Glutamatergic neuron (in vitro differentiated cells): ENCODE data around the gene FH. TPM values are rescaled to one million over a fixed set of nuclear protein-coding genes. Genes with fewer than 3 reads are reported as not detected.

ENCODE experiments used
- DNase-seq: peaks from one replicate; pipeline ENCODE4 v3.0.0; 2022
- H3K27ac Mint-ChIP-seq: one replicate; pipeline ENCODE4 v1.8.0; 2020; ENCODE audit warnings: mild to moderate bottlenecking, mixed read lengths, inconsistent platforms; ENCODE audit not compliant: unreplicated experiment
- H3K27me3 Mint-ChIP-seq: one replicate; pipeline ENCODE4 v1.8.0; 2020; ENCODE audit warnings: mild to moderate bottlenecking, moderate library complexity, mixed read lengths, inconsistent platforms; ENCODE audit not compliant: unreplicated experiment
- H3K36me3 Mint-ChIP-seq: one replicate; pipeline ENCODE4 v1.8.0; 2020; ENCODE audit warnings: mild to moderate bottlenecking, mixed read lengths, inconsistent platforms; ENCODE audit not compliant: unreplicated experiment
- H3K4me1 Mint-ChIP-seq: one replicate; pipeline ENCODE4 v1.8.0; 2020; ENCODE audit warnings: mild to moderate bottlenecking, low read depth, mixed read lengths, inconsistent platforms; ENCODE audit not compliant: unreplicated experiment
- H3K4me3 Mint-ChIP-seq: one replicate; pipeline ENCODE4 v1.8.0; 2020; ENCODE audit warnings: mild to moderate bottlenecking, mixed read lengths, inconsistent platforms; ENCODE audit not compliant: unreplicated experiment
- H3K9me3 Mint-ChIP-seq: one replicate; pipeline ENCODE4 v1.8.0; 2020; ENCODE audit warnings: mild to moderate bottlenecking, moderate library complexity, mixed read lengths, inconsistent platforms; ENCODE audit not compliant: unreplicated experiment
- total RNA-seq: library from RNA; stranded (reverse); fragmentation: NEBNext Ultra II Directional; extraction: Animal tissue kit (Norgen Biotek cat#: 25700); gene quantifications from one replicate; pipeline ENCODE4 v1.2.1, GENCODE V29; 2021; ENCODE audit not compliant: unreplicated experiment
- TF ChIP-seq, protein P1 (sequence below): fragments of 200-600 bp; sonication (generic); IDR thresholded peaks from one replicate; pipeline ENCODE4 v1.5.0; 2021; ENCODE audit not compliant: partially characterized antibody, unreplicated experiment

The FH gene
- total RNA-seq, 1 donor from 2014 or later: 51.0 TPM

GRCh38 chr1:241521718-241522117, 2.2 kb upstream of the FH start:
- Mint-ChIP-seq H3K9me3 (peaks cover 2% of the 10 kb centered on the region), H3K4me1 (peaks cover 10% of the 10 kb centered on the region), H3K36me3 (no peaks in the 10 kb centered on the region), H3K27me3 (no peaks in the 10 kb centered on the region), H3K4me3 (no peak overlapping the region), H3K27ac (no peak overlapping the region)
- TF ChIP-seq, protein P1, sequence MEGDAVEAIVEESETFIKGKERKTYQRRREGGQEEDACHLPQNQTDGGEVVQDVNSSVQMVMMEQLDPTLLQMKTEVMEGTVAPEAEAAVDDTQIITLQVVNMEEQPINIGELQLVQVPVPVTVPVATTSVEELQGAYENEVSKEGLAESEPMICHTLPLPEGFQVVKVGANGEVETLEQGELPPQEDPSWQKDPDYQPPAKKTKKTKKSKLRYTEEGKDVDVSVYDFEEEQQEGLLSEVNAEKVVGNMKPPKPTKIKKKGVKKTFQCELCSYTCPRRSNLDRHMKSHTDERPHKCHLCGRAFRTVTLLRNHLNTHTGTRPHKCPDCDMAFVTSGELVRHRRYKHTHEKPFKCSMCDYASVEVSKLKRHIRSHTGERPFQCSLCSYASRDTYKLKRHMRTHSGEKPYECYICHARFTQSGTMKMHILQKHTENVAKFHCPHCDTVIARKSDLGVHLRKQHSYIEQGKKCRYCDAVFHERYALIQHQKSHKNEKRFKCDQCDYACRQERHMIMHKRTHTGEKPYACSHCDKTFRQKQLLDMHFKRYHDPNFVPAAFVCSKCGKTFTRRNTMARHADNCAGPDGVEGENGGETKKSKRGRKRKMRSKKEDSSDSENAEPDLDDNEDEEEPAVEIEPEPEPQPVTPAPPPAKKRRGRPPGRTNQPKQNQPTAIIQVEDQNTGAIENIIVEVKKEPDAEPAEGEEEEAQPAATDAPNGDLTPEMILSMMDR: no peak
- DNase-seq: no peak

DNA sequence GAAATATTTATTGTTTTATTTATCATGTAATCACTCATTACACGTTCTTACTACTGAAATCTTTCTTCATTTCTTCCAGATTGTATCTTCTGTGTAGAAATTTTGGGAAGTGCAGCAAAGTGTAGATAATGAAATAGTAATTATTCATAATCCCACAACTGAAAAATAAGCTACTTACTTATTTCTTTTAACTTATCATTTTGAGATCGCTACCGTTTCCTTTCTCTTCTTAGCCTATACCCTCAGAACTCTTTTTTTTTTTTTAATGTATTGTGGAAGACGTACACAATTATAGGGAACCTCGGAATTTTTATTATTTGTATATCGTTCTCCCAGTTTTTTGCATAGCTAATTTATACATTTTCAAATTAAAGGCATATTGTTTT, 518 bp upstream of the FH start:
- DNase-seq: no peak
- Mint-ChIP-seq H3K4me1 (peaks cover 10% of the 10 kb centered on the region), H3K9me3 (peaks cover 2% of the 10 kb centered on the region), H3K36me3 (no peaks in the 10 kb centered on the region), H3K27me3 (no peaks in the 10 kb centered on the region), H3K4me3 (no peak overlapping the region), H3K27ac (no peak overlapping the region)
- TF ChIP-seq, protein P1: no peak

- H3K9me3 Mint-ChIP-seq: peaks cover 2% of the 10 kb centered on the region
- no peaks in the 10 kb centered on the region for H3K27me3 Mint-ChIP-seq
- TF ChIP-seq, protein P1: no peak
- no peak for DNase-seq
- H3K4me1 Mint-ChIP-seq: peaks cover 14% of the 10 kb centered on the region
- H3K36me3 Mint-ChIP-seq: no peaks in the 10 kb centered on the region
- H3K27ac Mint-ChIP-seq: no peak overlapping the region
- H3K4me3 Mint-ChIP-seq: peak overlapping the region; percentile 95
Measured at GRCh38 chr1:241518476-241519307, 863 bp downstream of the FH start.

GRCh38 chr1:241513378-241513777, 6.2 kb downstream of the FH start:
- H3K4me3 Mint-ChIP-seq: no peak overlapping the region
- peak overlapping the region; percentile 34 for H3K27ac Mint-ChIP-seq
- TF ChIP-seq, protein P1: no peak
- peaks cover 17% of the 10 kb centered on the region for H3K4me1 Mint-ChIP-seq
- no peak for DNase-seq
- no peaks in the 10 kb centered on the region for H3K27me3 Mint-ChIP-seq
- H3K9me3 Mint-ChIP-seq: no peaks in the 10 kb centered on the region
- no peaks in the 10 kb centered on the region for H3K36me3 Mint-ChIP-seq

GRCh38 chr1:241507189-241507863, 12.2 kb downstream of the FH start:
- no peaks in the 10 kb centered on the region for H3K27me3 Mint-ChIP-seq

More at GRCh38 chr1:241507189-241507863, 12.2 kb downstream of the FH start:
- H3K4me1 Mint-ChIP-seq: peaks cover 4% of the 10 kb centered on the region
- no peak overlapping the region for H3K27ac Mint-ChIP-seq
- no peak for DNase-seq
- TF ChIP-seq, protein P1: no peak
- H3K4me3 Mint-ChIP-seq: no peak overlapping the region
- no peaks in the 10 kb centered on the region for H3K36me3 Mint-ChIP-seq
- H3K9me3 Mint-ChIP-seq: no peaks in the 10 kb centered on the region
